ENCODE results near the gene CEP112.

CEP112 gene

DNA sequence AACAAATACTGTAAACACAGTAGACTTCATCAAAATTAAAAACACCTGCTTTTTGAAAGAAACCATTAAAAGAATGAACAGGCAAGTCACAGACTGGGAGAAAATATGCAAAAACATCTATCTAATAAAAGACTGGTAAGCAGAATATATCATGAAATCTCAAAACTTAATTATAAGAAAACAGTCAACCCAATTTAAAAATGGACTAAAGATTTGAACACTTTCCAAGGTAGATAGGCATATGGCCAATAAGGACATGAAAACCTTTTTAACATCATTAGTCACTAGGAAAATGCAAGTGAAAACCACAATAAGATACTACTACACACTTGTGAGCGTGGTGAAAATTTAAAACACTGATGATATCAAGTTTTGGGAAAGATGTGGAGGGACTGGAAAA, 218.7 kb downstream of the CEP112 start:
- TF ChIP-seq, protein P1, sequence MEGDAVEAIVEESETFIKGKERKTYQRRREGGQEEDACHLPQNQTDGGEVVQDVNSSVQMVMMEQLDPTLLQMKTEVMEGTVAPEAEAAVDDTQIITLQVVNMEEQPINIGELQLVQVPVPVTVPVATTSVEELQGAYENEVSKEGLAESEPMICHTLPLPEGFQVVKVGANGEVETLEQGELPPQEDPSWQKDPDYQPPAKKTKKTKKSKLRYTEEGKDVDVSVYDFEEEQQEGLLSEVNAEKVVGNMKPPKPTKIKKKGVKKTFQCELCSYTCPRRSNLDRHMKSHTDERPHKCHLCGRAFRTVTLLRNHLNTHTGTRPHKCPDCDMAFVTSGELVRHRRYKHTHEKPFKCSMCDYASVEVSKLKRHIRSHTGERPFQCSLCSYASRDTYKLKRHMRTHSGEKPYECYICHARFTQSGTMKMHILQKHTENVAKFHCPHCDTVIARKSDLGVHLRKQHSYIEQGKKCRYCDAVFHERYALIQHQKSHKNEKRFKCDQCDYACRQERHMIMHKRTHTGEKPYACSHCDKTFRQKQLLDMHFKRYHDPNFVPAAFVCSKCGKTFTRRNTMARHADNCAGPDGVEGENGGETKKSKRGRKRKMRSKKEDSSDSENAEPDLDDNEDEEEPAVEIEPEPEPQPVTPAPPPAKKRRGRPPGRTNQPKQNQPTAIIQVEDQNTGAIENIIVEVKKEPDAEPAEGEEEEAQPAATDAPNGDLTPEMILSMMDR (conservative IDR thresholded peaks at IDR 0.05) = no peak
- no peak overlapping the region for H3K27ac ChIP-seq

GRCh38 chr17:65967372-65967771, 224.6 kb downstream of the CEP112 start:
- no peak overlapping the region for H3K27ac ChIP-seq
- TF ChIP-seq, protein P1 (conservative IDR thresholded peaks at IDR 0.05) = no peak

DNA sequence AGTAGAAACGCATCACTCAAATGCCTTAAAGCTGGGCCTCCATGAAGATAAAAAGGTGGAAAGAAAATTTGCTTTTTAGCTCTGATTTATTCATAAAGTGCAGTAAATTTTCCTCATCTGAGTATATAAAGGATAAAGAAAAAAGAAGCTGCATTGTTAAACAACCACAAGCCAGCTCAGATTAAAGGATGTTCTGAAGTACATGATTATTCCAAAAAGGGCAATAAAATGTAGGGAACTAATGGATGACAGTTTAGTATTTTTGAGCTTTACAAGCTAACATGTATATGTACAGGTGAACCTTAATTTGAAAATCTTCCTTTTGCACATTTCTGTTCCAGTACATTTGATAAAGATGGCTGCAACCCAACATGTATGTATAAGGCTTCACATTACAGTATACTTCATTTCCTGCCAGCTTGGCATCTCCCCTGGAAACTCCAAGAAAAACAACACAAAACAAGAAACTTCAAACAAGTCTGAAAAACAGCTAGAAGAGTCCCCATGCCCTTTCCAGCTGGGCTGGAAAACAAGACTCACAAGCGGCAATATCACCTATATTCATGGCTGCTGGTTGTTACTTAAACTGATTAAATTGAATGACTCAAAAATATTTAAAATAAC, 225.7 kb downstream of the CEP112 start:
- no peak overlapping the region for H3K27ac ChIP-seq
- TF ChIP-seq, protein P1 (conservative IDR thresholded peaks at IDR 0.05) = no peak

DNA sequence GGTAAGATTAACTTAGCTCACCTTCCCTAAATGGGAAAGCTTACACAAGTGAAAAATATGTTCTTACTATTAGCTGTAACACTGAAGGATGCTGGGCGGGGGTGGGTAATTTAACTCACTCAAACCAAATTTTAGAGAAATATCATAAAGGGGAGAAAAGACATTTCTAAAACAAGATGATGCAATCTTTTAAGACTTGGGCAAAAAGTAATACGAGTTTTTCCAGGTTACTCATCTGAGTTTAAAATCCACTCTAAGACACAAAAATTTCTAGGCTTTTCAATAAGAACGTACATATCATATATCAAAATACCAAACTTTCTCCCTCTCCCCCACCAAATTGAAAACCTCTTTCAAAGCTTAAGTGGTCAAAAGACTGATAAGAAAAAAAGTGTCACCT, 228.8 kb downstream of the CEP112 start:
- no peak overlapping the region for H3K27ac ChIP-seq
- TF ChIP-seq, protein P1 (conservative IDR thresholded peaks at IDR 0.05) = no peak

GRCh38 chr17:65959630-65960029, 232.3 kb downstream of the CEP112 start:
- TF ChIP-seq, protein P1 (conservative IDR thresholded peaks at IDR 0.05) = no peak
- H3K27ac ChIP-seq = no peak overlapping the region

DNA sequence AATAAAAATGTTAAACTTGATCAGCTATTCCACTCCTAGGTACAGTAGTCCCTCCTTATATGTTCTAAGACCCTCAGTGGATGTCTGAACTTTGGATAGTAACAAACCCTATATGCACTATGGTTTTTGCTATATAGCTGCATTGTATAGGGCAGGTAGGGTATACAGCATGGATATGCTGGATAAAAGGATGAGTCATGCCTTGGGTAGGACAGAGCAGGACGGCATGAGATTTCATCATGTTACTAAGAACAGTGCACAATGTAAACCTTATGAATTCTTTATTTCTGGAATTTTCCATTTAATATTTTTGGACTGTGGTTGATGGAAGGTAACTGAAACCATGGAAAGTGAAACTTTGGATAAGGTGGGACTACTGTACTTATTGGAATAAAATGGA, 235.1 kb downstream of the CEP112 start:
- H3K27ac ChIP-seq = no peak overlapping the region
- TF ChIP-seq, protein P1 (conservative IDR thresholded peaks at IDR 0.05) = no peak

DNA sequence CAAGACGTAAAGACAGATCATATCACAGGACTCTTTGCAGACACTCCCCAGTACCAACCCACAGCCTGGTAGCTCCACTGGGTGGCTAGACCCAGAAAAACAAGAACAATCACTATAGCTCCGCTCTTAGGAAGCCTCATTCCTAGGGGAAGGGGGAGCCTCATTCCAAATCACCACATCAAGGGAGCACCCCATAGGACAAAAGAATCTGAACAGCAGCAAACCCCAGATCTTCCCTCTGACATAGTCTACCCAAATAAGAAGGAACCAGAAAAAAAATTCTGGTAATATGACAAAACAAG, 237.8 kb downstream of the CEP112 start:
- H3K27ac ChIP-seq = no peak overlapping the region
- TF ChIP-seq, protein P1 (conservative IDR thresholded peaks at IDR 0.05) = no peak

All from VCaP (cell line).